HL-60 (cell line): ENCODE data around the gene ARMH3.

Experiments used
- DNase-seq, 2 experiments: peaks; one replicate each; pipeline ENCODE4 v3.0.0-alpha.2; 2010 to 2020; ENCODE audit warnings: low read depth in 1 of 2, low spot score in 1 of 2
- H3K27ac ChIP-seq: fragments of 250-450 bp; sonication (Bioruptor Pico); replicated peaks from 2 replicates; pipeline ENCODE4 v1.5.1; 2020; ENCODE audit warnings: mild to moderate bottlenecking, moderate library complexity
- H3K27me3 ChIP-seq: fragments of 250-450 bp; sonication (Bioruptor Pico); 2 replicates; pipeline ENCODE4 v1.5.1; 2021; ENCODE audit warnings: mild to moderate bottlenecking, moderate library complexity; ENCODE audit not compliant: insufficient read depth, poor library complexity, severe bottlenecking
- H3K4me3 ChIP-seq: replicated peaks from 2 replicates; pipeline ENCODE4 v1.5.1; 2011; ENCODE audit warnings: mild to moderate bottlenecking, control low read depth, low read length; ENCODE audit not compliant: insufficient read depth
- CTCF ChIP-seq: IDR thresholded peaks from one replicate; pipeline ENCODE4 v1.5.1; 2011; ENCODE audit warnings: low read length, control low read depth, inconsistent platforms; ENCODE audit not compliant: insufficient read depth
- GABPA ChIP-seq: IDR thresholded peaks from 2 replicates; pipeline ENCODE4 v1.6.1; 2012; ENCODE audit warnings: low read depth
- POLR2AphosphoS5 ChIP-seq: IDR thresholded peaks from 2 replicates; pipeline ENCODE4 v1.6.1; 2012; ENCODE audit warnings: low read depth
- REST ChIP-seq: IDR thresholded peaks from 2 replicates; pipeline ENCODE4 v1.6.1; 2012; ENCODE audit warnings: low read depth; ENCODE audit not compliant: insufficient replicate concordance
- SPI1 ChIP-seq: IDR thresholded peaks from 2 replicates; pipeline ENCODE4 v1.6.1; 2012; ENCODE audit warnings: low read depth, mild to moderate bottlenecking, borderline replicate concordance

The ARMH3 gene

GRCh38 chr10:101952191-101952590, 103.8 kb downstream of the ARMH3 start:
- no peak overlapping the region for H3K27ac ChIP-seq
- no peak overlapping the region for H3K4me3 ChIP-seq
- no peak for DNase-seq
- TF ChIP-seq REST: no peak
- TF ChIP-seq GABPA: no peak
- TF ChIP-seq CTCF: no peak
- no peak for TF ChIP-seq POLR2AphosphoS5
- no peak for TF ChIP-seq SPI1
- no peaks in the 10 kb centered on the region for H3K27me3 ChIP-seq

GRCh38 chr10:101950213-101950612, 105.8 kb downstream of the ARMH3 start:
- no peak for TF ChIP-seq CTCF
- no peak for TF ChIP-seq GABPA
- peak; percentile 18; the same call in 1 of the 2 replicates for TF ChIP-seq SPI1
- H3K4me3 ChIP-seq: no peak overlapping the region
- H3K27ac ChIP-seq: no peak overlapping the region
- H3K27me3 ChIP-seq: no peaks in the 10 kb centered on the region
- DNase-seq: no peak

- Histone ChIP-seq H3K27me3 (no peaks in the 10 kb centered on the region), H3K4me3 (no peak overlapping the region), H3K27ac (no peak overlapping the region)
- DNase-seq: no peak
- no peak for TF ChIP-seq REST
- TF ChIP-seq SPI1: no peak
- no peak for TF ChIP-seq CTCF
- no peak for TF ChIP-seq GABPA
- no peak for TF ChIP-seq POLR2AphosphoS5
Observed at GRCh38 chr10:101941871-101942270, 114.1 kb downstream of the ARMH3 start.

GRCh38 chr10:101940916-101941315, 115.1 kb downstream of the ARMH3 start:
- H3K4me3 ChIP-seq: no peak overlapping the region
- no peak for TF ChIP-seq REST
- no peak for TF ChIP-seq POLR2AphosphoS5
- no peak for TF ChIP-seq GABPA
- no peak for DNase-seq
- no peak overlapping the region for H3K27ac ChIP-seq
- no peaks in the 10 kb centered on the region for H3K27me3 ChIP-seq
